Thyroid gland (tissue), 4 donors: ENCODE results near the gene TMEM132D. TPM values are rescaled to one million over a fixed set of nuclear protein-coding genes. Genes with fewer than 3 reads are reported as not detected.

ENCODE experiments used
- DNase-seq, 2 donors: peaks; one replicate each; pipeline ENCODE4 v3.0.0-alpha.2; 2019
- H3K27ac ChIP-seq, 3 donors: fragments of 200-600 bp; sonication (generic); 1 replicate in 2 of 3; 2 replicates in 1 of 3; pipeline ENCODE4 v1.5.1; 2016 to 2019; ENCODE audit warnings: mild to moderate bottlenecking in 1 of 3, moderate library complexity in 1 of 3
- H3K27me3 ChIP-seq: fragments of 200-600 bp; sonication (generic); one replicate; pipeline ENCODE4 v1.5.1; 2019
- H3K36me3 ChIP-seq, 2 donors: fragments of 200-600 bp; sonication (generic); one replicate each; pipeline ENCODE4 v1.5.1; 2016 to 2019
- H3K4me1 ChIP-seq, 2 donors: fragments of 200-600 bp; sonication (generic); one replicate each; pipeline ENCODE4 v1.5.1; 2017 to 2019
- H3K4me3 ChIP-seq, 3 donors: fragments of 200-600 bp; sonication (generic); replicated peaks in 1 of 3; 1 replicate in 2 of 3; 2 replicates in 1 of 3; pipeline ENCODE4 v1.5.1; 2016; ENCODE audit warnings: mild to moderate bottlenecking in 1 of 3
- H3K9me3 ChIP-seq: fragments of 200-600 bp; sonication (generic); one replicate; pipeline ENCODE4 v1.5.1; 2017
- POLR2A ChIP-seq, 2 donors: fragments of 450-650 bp; IDR thresholded peaks; one replicate each; pipeline ENCODE4 v1.6.1; 2017; ENCODE audit warnings: antibody characterized with exemption in 2 of 2, mild to moderate bottlenecking in 2 of 2, moderate library complexity in 1 of 2
- WGBS, 2 donors: methylation state at CpG; one replicate each; pipeline ENCODE4 v1.1.5; 2017; 5-methylcytosine and 5-hydroxymethylcytosine counted together
- intact Hi-C: fragments of 100-400 bp; cut with DNase I; formaldehyde crosslinking; loops from one replicate; pipeline ENCODE4 v1.15.1; 2023
- total RNA-seq, 4 donors: library from RNA; depleted of rRNA; stranded (reverse); fragments of >200 nt; gene quantifications; one replicate each; pipeline ENCODE4 v1.2.3, GENCODE V29; 2016
- TF ChIP-seq, protein P1 (sequence below), 6 experiments: fragments of 200-600 bp in 3 of 6; fragments of 450-650 bp in 3 of 6; sonication (generic) in 3 of 6; IDR thresholded peaks; one replicate each; pipeline ENCODE4 v1.5.1; 2016 to 2019; ENCODE audit warnings: antibody characterized with exemption in 6 of 6, mild to moderate bottlenecking in 2 of 6, inconsistent platforms in 1 of 6, moderate library complexity in 1 of 6

TMEM132D gene
- total RNA-seq, 4 donors from 2014 or later, result not detected

DNA sequence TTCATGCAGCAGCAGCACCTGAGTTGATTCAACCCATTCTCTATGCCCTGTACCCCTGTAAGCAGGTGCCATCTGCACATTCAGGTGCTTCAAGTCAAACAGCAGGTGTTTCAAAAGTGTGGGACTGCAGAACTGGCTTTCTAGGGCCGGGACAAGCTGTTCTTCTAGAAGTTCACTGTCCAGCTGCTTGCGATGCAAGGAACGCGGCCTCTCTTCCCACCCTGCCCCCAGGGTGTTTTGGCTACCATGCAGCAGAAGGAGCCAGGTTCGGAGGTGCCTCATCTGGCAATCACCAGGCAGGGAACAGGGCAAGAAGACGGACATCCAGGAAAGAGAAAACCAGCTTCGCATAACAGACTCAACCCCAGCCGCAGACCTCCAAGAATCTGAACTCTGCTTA, 35.2 kb downstream of the TMEM132D start:
- no peak overlapping the region for H3K4me3 ChIP-seq

DNA sequence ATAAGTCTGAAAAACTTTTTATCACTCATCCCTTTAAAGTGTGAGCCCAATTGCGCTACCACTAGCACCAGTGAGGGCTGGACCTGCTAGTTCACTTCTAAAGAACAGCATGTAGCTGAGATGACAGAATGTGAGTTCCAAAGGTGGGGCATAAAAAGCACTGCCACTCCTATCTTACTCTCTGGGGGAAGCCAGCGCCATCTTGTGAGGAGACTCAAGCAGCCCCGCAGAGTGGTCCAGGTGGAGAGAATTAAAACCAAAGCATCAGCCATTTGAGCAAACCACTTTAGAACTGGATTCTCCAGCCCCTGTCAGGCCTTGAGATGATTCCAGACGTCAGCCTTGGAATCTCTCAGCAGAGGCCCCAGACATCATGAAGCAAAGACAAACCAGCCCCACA, 39.9 kb downstream of the TMEM132D start:
- no peaks in the 10 kb centered on the region for H3K9me3 ChIP-seq
- intact Hi-C loops, result no loop called here
- H3K36me3 ChIP-seq, result no peaks in the 10 kb centered on the region
- TF ChIP-seq, protein P1, sequence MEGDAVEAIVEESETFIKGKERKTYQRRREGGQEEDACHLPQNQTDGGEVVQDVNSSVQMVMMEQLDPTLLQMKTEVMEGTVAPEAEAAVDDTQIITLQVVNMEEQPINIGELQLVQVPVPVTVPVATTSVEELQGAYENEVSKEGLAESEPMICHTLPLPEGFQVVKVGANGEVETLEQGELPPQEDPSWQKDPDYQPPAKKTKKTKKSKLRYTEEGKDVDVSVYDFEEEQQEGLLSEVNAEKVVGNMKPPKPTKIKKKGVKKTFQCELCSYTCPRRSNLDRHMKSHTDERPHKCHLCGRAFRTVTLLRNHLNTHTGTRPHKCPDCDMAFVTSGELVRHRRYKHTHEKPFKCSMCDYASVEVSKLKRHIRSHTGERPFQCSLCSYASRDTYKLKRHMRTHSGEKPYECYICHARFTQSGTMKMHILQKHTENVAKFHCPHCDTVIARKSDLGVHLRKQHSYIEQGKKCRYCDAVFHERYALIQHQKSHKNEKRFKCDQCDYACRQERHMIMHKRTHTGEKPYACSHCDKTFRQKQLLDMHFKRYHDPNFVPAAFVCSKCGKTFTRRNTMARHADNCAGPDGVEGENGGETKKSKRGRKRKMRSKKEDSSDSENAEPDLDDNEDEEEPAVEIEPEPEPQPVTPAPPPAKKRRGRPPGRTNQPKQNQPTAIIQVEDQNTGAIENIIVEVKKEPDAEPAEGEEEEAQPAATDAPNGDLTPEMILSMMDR (IDR thresholded peaks at IDR 0.05), result no peak
- H3K4me1 ChIP-seq, result no peaks in the 10 kb centered on the region
- H3K4me3 ChIP-seq, result no peak overlapping the region
- no peak overlapping the region for H3K27ac ChIP-seq
- no peak for DNase-seq
- no peaks in the 10 kb centered on the region for H3K27me3 ChIP-seq
- WGBS, 2 donors, result 64 to 70% methylated on average over 4 of the region's 4 CpGs

More for the DNA sequence above, 35.2 kb downstream of the TMEM132D start:
- intact Hi-C loops, result no loop called here
- no peak for TF ChIP-seq POLR2A (IDR thresholded peaks at IDR 0.05)
- TF ChIP-seq, protein P1 (IDR thresholded peaks at IDR 0.05), result no peak
- Histone ChIP-seq H3K27me3 (no peaks in the 10 kb centered on the region), H3K27ac (no peak overlapping the region), H3K4me1 (no peaks in the 10 kb centered on the region), H3K36me3 (no peaks in the 10 kb centered on the region), H3K9me3 (no peaks in the 10 kb centered on the region)
- WGBS, 2 donors, result 82 to 86% methylated on average over 8 of the region's 8 CpGs
- DNase-seq, result no peak

DNA sequence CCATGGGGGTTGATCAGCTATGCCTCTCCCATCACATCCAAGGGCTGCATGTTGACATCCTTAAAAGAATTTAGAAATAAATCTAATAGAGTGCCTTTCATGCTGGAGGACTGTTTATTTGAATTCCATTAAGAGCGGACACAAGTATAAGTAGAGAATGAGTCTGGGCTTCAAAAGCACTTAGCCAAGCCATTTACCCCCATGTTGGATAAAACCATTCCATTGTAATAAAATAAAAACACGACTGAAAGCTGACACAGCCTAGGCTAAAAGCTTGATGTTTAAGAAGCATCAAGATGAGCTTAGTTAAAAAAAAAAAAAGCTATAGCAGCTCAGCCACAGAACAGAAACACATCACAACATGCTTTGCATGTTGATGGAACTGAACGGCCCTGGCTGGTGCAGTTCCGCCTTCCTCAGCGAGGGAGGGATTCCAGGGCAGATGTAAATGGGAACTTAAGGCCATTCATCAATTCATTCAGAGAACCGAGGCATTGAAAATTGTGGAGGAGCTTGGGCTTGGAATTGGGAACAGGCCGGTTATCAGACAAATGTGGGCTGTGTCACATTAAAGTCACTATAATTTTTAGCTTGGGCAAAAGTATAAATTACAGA, 41.2 kb downstream of the TMEM132D start:
- Histone ChIP-seq H3K4me1 (no peaks in the 10 kb centered on the region), H3K4me3 (no peak overlapping the region), H3K9me3 (no peaks in the 10 kb centered on the region), H3K27ac (no peak overlapping the region), H3K27me3 (no peaks in the 10 kb centered on the region), H3K36me3 (no peaks in the 10 kb centered on the region)
- 42 to 46% methylated on average over 7 of the region's 7 CpGs for WGBS, 2 donors
- DNase-seq, result no peak
- intact Hi-C loops, result no loop called here
- TF ChIP-seq, protein P1 (IDR thresholded peaks at IDR 0.05), result no peak
- TF ChIP-seq POLR2A (IDR thresholded peaks at IDR 0.05), result no peak

DNA sequence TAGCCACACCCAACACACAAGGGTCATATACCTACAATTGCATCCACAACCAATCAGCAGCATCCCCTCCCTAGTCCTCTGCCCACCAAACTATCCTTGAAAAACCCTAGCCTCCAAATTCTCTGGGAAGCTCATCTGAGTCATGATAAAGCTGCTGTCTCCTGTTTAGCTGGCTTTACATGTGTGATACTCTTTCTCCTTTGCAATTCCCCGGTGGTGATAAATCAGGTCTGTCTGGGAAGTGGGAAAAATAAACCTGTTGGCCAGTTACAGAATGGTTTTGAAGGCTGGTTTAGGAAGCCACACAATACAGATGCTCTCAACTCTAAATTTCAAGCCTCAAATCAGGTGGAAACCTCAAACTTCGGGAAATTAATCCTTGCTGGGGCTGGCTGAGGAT, 41.9 kb downstream of the TMEM132D start:
- TF ChIP-seq, protein P1 (IDR thresholded peaks at IDR 0.05), result no peak
- TF ChIP-seq POLR2A (IDR thresholded peaks at IDR 0.05), result no peak
- 50 to 86% methylated on average over 2 of the region's 2 CpGs for whole genome bisulfite sequencing, 2 donors
- Histone ChIP-seq H3K27me3 (no peaks in the 10 kb centered on the region), H3K36me3 (no peaks in the 10 kb centered on the region), H3K4me3 (no peak overlapping the region), H3K27ac (no peak overlapping the region), H3K9me3 (no peaks in the 10 kb centered on the region), H3K4me1 (no peaks in the 10 kb centered on the region)
- intact Hi-C loops, result no loop called here
- no peak for DNase-seq

DNA sequence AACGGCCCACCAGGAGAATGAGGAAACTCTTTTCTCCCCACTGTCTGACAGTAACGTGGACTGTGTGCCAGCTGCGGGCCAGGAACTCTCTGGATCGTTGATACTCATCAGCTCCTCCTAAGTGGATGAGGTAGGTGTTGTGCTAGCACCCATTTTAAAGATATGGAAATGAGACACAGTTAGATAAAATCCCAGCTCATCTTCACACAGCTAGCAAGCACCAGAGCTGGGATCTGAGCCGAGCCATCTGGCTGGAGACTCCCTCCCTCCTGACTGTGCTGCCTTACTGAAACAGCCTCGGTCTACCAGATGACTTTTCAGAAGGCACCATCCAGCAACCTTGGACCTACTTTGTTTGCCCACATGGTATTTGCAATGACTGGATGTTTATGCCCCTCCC, 49.2 kb downstream of the TMEM132D start:
- no peaks in the 10 kb centered on the region for H3K36me3 ChIP-seq
- no peak overlapping the region for H3K4me3 ChIP-seq
- 41 to 44% methylated on average over 6 of the region's 6 CpGs for WGBS, 2 donors
- no peak overlapping the region for H3K27ac ChIP-seq
- TF ChIP-seq, protein P1 (IDR thresholded peaks at IDR 0.05), result no peak
- no peak for TF ChIP-seq POLR2A (IDR thresholded peaks at IDR 0.05)
- intact Hi-C loops, result no loop called here
- no peak for DNase-seq
- no peaks in the 10 kb centered on the region for H3K9me3 ChIP-seq
- no peaks in the 10 kb centered on the region for H3K27me3 ChIP-seq
- no peaks in the 10 kb centered on the region for H3K4me1 ChIP-seq
